Endothelial cell of umbilical vein (primary cell): Measurements from ENCODE around the gene ADCY3. TPM values are rescaled to one million over a fixed set of nuclear protein-coding genes. Genes with fewer than 3 reads are reported as not detected.

Experiments used
- BruUV-seq: library from RNA; stranded (reverse); fragments of 400-500 nt; replicated peaks from 2 replicates; lab custom pipeline; 2021; lab: Mats Ljungman, UMichigan
- CTCF ChIA-PET: fragments of 300-600, 350-600 bp; sonication (Branson Sonifier 250); formaldehyde crosslinking; loops from one replicate; lab custom pipeline; 2021; ENCODE audit warnings: antibody characterized with exemption, inconsistent platforms; lab: Charles Lee
- POLR2A ChIA-PET: fragments of 300-600, 350-600 bp; sonication (Branson Sonifier 250); formaldehyde crosslinking; loops from one replicate; lab custom pipeline; 2021; ENCODE audit warnings: antibody characterized with exemption, inconsistent platforms; lab: Charles Lee
- DNase-seq: peaks from one replicate; pipeline ENCODE4 v3.0.0-alpha.2; 2011; ENCODE audit warnings: low read depth, low spot score
- FAIRE-seq: peaks from 2 replicates; lab custom pipeline; 2011; peaks lifted over from hg19 to GRCh38; lab: Jason Lieb, UNC
- H2AFZ ChIP-seq: 2 replicates; pipeline ENCODE4 v1.6.0; 2012; ENCODE audit warnings: low read depth, low read length, control low read depth, inconsistent platforms
- H3K27ac ChIP-seq: 2 replicates; pipeline ENCODE4 v1.5.1; 2011; ENCODE audit warnings: low read depth, mild to moderate bottlenecking, control low read depth, low read length, moderate library complexity; ENCODE audit not compliant: insufficient read depth
- H3K27me3 ChIP-seq, 2 experiments: 2 replicates each; pipeline versions ENCODE4 v1.6.0 to v1.6.1; 2011; ENCODE audit warnings: low read length in 2 of 2, mixed read lengths in 1 of 2; ENCODE audit not compliant: control insufficient read depth in 2 of 2, insufficient read depth in 2 of 2
- H3K36me3 ChIP-seq, 2 experiments: 2 replicates in 1 of 2; 3 replicates in 1 of 2; pipeline ENCODE4 v1.5.1; 2011; ENCODE audit warnings: low read length in 2 of 2, mild to moderate bottlenecking in 1 of 2, moderate library complexity in 1 of 2; ENCODE audit not compliant: control insufficient read depth in 2 of 2, insufficient read depth in 2 of 2; ENCODE audit errors: extremely low read depth in 1 of 2
- H3K4me1 ChIP-seq: 3 replicates; pipeline ENCODE4 v1.5.1; 2011; ENCODE audit warnings: mild to moderate bottlenecking, low read length; ENCODE audit not compliant: control insufficient read depth, insufficient read depth; ENCODE audit errors: extremely low read depth
- H3K4me2 ChIP-seq: 2 replicates; pipeline ENCODE4 v1.6.1; 2011; ENCODE audit warnings: low read length, control low read depth, mixed read lengths; ENCODE audit not compliant: insufficient read depth
- H3K4me3 ChIP-seq, 3 experiments: fragments of 200-600 bp in 1 of 3; sonication (generic), shearing (Covaris generic) in 1 of 3; replicated peaks in 1 of 3; 2 replicates each; pipeline ENCODE4 v1.5.1; 2011 to 2016; ENCODE audit warnings: control low read depth in 3 of 3, low read length in 3 of 3, mild to moderate bottlenecking in 2 of 3, inconsistent platforms in 1 of 3, low read depth in 1 of 3, moderate library complexity in 1 of 3; ENCODE audit not compliant: insufficient read depth in 1 of 3
- H3K79me2 ChIP-seq: 2 replicates; pipeline ENCODE4 v1.6.0; 2012; ENCODE audit warnings: low read length, inconsistent platforms; ENCODE audit not compliant: control insufficient read depth, insufficient read depth
- H3K9ac ChIP-seq: replicated peaks from 2 replicates; pipeline ENCODE3; 2011; ENCODE audit warnings: low read length, control low read depth; ENCODE audit not compliant: insufficient read depth; ENCODE audit errors: extremely low read depth
- H3K9me1 ChIP-seq: replicated peaks from 3 replicates; pipeline ENCODE4 v1.6.0; 2011; ENCODE audit warnings: mild to moderate bottlenecking, low read length; ENCODE audit not compliant: control insufficient read depth, insufficient read depth; ENCODE audit errors: extremely low read depth
- H3K9me3 ChIP-seq: replicated peaks from 2 replicates; pipeline ENCODE4 v1.5.1; 2012; ENCODE audit warnings: low read length, inconsistent platforms; ENCODE audit not compliant: control insufficient read depth, insufficient read depth
- H4K20me1 ChIP-seq: replicated peaks from 2 replicates; pipeline ENCODE3; 2011; ENCODE audit warnings: mild to moderate bottlenecking, low read length; ENCODE audit not compliant: control insufficient read depth, insufficient read depth; ENCODE audit errors: extremely low read depth
- EZH2 ChIP-seq: IDR thresholded peaks from 2 replicates; pipeline ENCODE4 v1.6.1; 2012; ENCODE audit warnings: borderline replicate concordance, low read depth, mild to moderate bottlenecking, moderate library complexity, low read length, inconsistent platforms; ENCODE audit not compliant: severe bottlenecking
- FOS ChIP-seq: IDR thresholded peaks from 2 replicates; pipeline ENCODE4 v1.6.1; 2011; ENCODE audit warnings: mild to moderate bottlenecking, low read length, moderate library complexity, borderline replicate concordance; ENCODE audit not compliant: insufficient read depth
- MYC ChIP-seq: IDR thresholded peaks from one replicate; pipeline ENCODE4 v1.6.1; 2011; ENCODE audit warnings: mild to moderate bottlenecking, low read depth, low read length
- dilution Hi-C: fragments of 300-500 bp; cut with MboI; formaldehyde crosslinking; loops from one replicate; pipeline ENCODE4 v1.15.0; 2019; ENCODE audit warnings: low sequenced_read_pairs; ENCODE audit not compliant: extremely low pct_ligation_motif_present
- intact Hi-C: fragments of 100-400 bp; cut with micrococcal nuclease; formaldehyde crosslinking; loops from one replicate; pipeline ENCODE4 v1.10.0; 2022
- polyA plus RNA-seq, 4 experiments: library from polyadenylated mRNA; depleted of rRNA in 3 of 4; stranded (reverse) in 3 of 4; unstranded in 1 of 4; fragments of >200 nt; gene quantifications; 2 replicates each; pipeline versions ENCODE4 v1.2.1 to v1.2.3, GENCODE V29; 2011 to 2012; ENCODE audit warnings: missing spikeins in 1 of 4
- total RNA-seq: library from RNA; stranded (reverse); gene quantifications from 2 replicates; pipeline ENCODE4 v1.2.3, GENCODE V29; 2021

The ADCY3 gene
- total and polyA plus RNA-seq, 2 donors (not counting 3 experiments of a cell fraction or from before 2014, with no cell fraction given) = 54.0 to 61.3 TPM

- no peaks in the 10 kb centered on the region for H3K79me2 ChIP-seq
- no peaks in the 10 kb centered on the region for H3K36me3 ChIP-seq
- no peaks in the 10 kb centered on the region for H4K20me1 ChIP-seq
- H3K27me3 ChIP-seq = no peaks in the 10 kb centered on the region
- intact Hi-C loops (no loop called here), dilution Hi-C loops (no loop called here)
- no peak for TF ChIP-seq EZH2
- H3K4me2 ChIP-seq = no peak overlapping the region
- ChIA-PET CTCF (no interaction called here), POLR2A (no interaction called here)
- no peak overlapping the region for H2AFZ ChIP-seq
- no peaks in the 10 kb centered on the region for H3K9me1 ChIP-seq
- no TSS peak for BruUV-seq
- H3K9ac ChIP-seq = no peak overlapping the region
- no peak overlapping the region for H3K4me3 ChIP-seq
- H3K27ac ChIP-seq = no peak overlapping the region
- FAIRE-seq (no peak), DNase-seq (no peak)
- H3K4me1 ChIP-seq = no peaks in the 10 kb centered on the region
- no peaks in the 10 kb centered on the region for H3K9me3 ChIP-seq
These were observed 25.3 kb downstream of the ADCY3 start for GRCh38 chr2:24894750-24895149.

GRCh38 chr2:24893934-24894333, 26.1 kb downstream of the ADCY3 start:
- no peaks in the 10 kb centered on the region for H3K4me1 ChIP-seq
- H3K9ac ChIP-seq = no peak overlapping the region
- H3K79me2 ChIP-seq = no peaks in the 10 kb centered on the region
- dilution Hi-C loops (no loop called here), intact Hi-C loops (no loop called here)
- DNase-seq (no peak), FAIRE-seq (no peak)
- H4K20me1 ChIP-seq = no peaks in the 10 kb centered on the region
- no peak overlapping the region for H3K4me3 ChIP-seq
- no peaks in the 10 kb centered on the region for H3K27me3 ChIP-seq
- no peak overlapping the region for H2AFZ ChIP-seq
- no TSS peak for BruUV-seq
- H3K27ac ChIP-seq = no peak overlapping the region
- no peaks in the 10 kb centered on the region for H3K36me3 ChIP-seq
- no peaks in the 10 kb centered on the region for H3K9me1 ChIP-seq
- H3K4me2 ChIP-seq = no peak overlapping the region
- ChIA-PET POLR2A (no interaction called here), CTCF (no interaction called here)
- TF ChIP-seq MYC (no peak), FOS (peak; percentile 47)
- no peaks in the 10 kb centered on the region for H3K9me3 ChIP-seq
